Ovary (tissue), 3 donors: ENCODE measurements around the gene NSD1.

Source experiments
- POLR2A ChIP-seq: fragments of 450-650 bp; IDR thresholded peaks from one replicate; pipeline ENCODE4 v1.6.1; 2017; ENCODE audit warnings: antibody characterized with exemption, mild to moderate bottlenecking, moderate library complexity
- TF ChIP-seq, protein P1 (sequence below), 3 donors: fragments of 450-650 bp in 2 of 3; fragments of 200-600 bp in 1 of 3; IDR thresholded peaks; one replicate each; pipeline versions ENCODE4 v1.5.1 to v1.8.0; 2016 to 2022; ENCODE audit warnings: antibody characterized with exemption in 3 of 3, mild to moderate bottlenecking in 1 of 3
- donor health status: DM: no; HTN: no; CAD: no.

DNA sequence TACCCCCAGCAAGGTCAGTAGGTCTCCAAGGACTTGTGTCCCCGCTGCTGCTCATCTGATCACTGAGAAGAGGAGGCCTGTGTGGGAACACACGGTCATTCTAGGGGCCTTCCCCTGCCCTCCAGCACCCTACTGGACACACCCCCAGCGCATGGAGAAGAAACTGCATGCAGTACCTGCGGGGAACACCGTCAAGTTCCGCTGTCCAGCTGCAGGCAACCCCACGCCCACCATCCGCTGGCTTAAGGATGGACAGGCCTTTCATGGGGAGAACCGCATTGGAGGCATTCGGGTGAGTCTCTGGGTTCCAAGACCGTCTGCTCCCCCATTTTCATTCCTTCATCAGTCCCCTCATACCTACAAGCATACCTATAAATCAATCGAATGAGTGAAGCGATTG is 42.8 kb upstream of the NSD1 start:
- TF ChIP-seq POLR2A: no peak
- TF ChIP-seq, protein P1, sequence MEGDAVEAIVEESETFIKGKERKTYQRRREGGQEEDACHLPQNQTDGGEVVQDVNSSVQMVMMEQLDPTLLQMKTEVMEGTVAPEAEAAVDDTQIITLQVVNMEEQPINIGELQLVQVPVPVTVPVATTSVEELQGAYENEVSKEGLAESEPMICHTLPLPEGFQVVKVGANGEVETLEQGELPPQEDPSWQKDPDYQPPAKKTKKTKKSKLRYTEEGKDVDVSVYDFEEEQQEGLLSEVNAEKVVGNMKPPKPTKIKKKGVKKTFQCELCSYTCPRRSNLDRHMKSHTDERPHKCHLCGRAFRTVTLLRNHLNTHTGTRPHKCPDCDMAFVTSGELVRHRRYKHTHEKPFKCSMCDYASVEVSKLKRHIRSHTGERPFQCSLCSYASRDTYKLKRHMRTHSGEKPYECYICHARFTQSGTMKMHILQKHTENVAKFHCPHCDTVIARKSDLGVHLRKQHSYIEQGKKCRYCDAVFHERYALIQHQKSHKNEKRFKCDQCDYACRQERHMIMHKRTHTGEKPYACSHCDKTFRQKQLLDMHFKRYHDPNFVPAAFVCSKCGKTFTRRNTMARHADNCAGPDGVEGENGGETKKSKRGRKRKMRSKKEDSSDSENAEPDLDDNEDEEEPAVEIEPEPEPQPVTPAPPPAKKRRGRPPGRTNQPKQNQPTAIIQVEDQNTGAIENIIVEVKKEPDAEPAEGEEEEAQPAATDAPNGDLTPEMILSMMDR (IDR thresholded peaks at IDR 0.05): no peak
